HepG2 (cell line): ENCODE results near the gene STK25. TPM values are rescaled to one million over a fixed set of nuclear protein-coding genes. Genes with fewer than 3 reads are reported as not detected.

Experiments used
- BORCS8-MEF2B ChIP-seq: sonication (generic); formaldehyde crosslinking; IDR thresholded peaks from 2 replicates; pipeline ENCODE4 v1.8.0; 2022; ENCODE audit warnings: mild to moderate bottlenecking, missing genetic modification reagents
- DMTF1 ChIP-seq: sonication (generic); formaldehyde crosslinking; IDR thresholded peaks from 2 replicates; pipeline ENCODE4 v1.4.0; 2020; ENCODE audit warnings: mild to moderate bottlenecking, missing genetic modification reagents
- FOXA1 ChIP-seq, 2 experiments: fragments of 450-650 bp in 1 of 2; sonication (generic) in 1 of 2; formaldehyde crosslinking in 1 of 2; IDR thresholded peaks; 2 replicates each; pipeline versions ENCODE4 v1.4.0 to v1.6.1; 2016 to 2020; ENCODE audit warnings: missing genetic modification reagents in 1 of 2
- FOXK2 ChIP-seq: fragments of 450-650 bp; IDR thresholded peaks from 2 replicates; pipeline ENCODE4 v1.6.1; 2016
- GABPB1 ChIP-seq: IDR thresholded peaks from 2 replicates; pipeline ENCODE4 v1.6.1; 2016; ENCODE audit warnings: mild to moderate bottlenecking, missing genetic modification reagents, moderate library complexity, missing compliant biosample characterization
- HES4 ChIP-seq: sonication (generic); formaldehyde crosslinking; IDR thresholded peaks from 2 replicates; pipeline ENCODE4 v1.9.0; 2021; ENCODE audit warnings: mild to moderate bottlenecking, missing genetic modification reagents, borderline replicate concordance
- IRF9 ChIP-seq: sonication (generic); formaldehyde crosslinking; IDR thresholded peaks from 2 replicates; pipeline ENCODE4 v1.8.0; 2022; ENCODE audit warnings: missing genetic modification reagents, mild to moderate bottlenecking, borderline replicate concordance
- MXD1 ChIP-seq: sonication (generic); formaldehyde crosslinking; IDR thresholded peaks from 2 replicates; pipeline ENCODE4 v1.4.0; 2020; ENCODE audit warnings: mild to moderate bottlenecking, missing genetic modification reagents
- PAX8 ChIP-seq: sonication (generic); formaldehyde crosslinking; IDR thresholded peaks from 2 replicates; pipeline ENCODE4 v1.8.0; 2022; ENCODE audit warnings: mild to moderate bottlenecking, missing genetic modification reagents, borderline replicate concordance
- POLR2A ChIP-seq, 2 experiments: IDR thresholded peaks; 2 replicates each; pipeline ENCODE4 v1.6.1; 2011; ENCODE audit warnings: low read depth in 2 of 2, low read length in 2 of 2, mild to moderate bottlenecking in 1 of 2, moderate library complexity in 1 of 2; ENCODE audit not compliant: insufficient read depth in 1 of 2
- POLR2AphosphoS2 ChIP-seq: IDR thresholded peaks from 2 replicates; pipeline ENCODE4 v1.6.1; 2011; ENCODE audit warnings: low read depth, low read length, improper control_type of control experiment
- POLR2AphosphoS5 ChIP-seq: IDR thresholded peaks from 2 replicates; pipeline ENCODE4 v1.6.1; 2012; ENCODE audit warnings: low read depth, low read length
- PPARG ChIP-seq: conservative IDR thresholded peaks from 2 replicates; pipeline ENCODE4 v1.6.1; 2016; ENCODE audit warnings: missing biosample characterization, missing genetic modification reagents
- REXO4 ChIP-seq: sonication (generic); formaldehyde crosslinking; IDR thresholded peaks from 2 replicates; pipeline ENCODE4 v1.8.0; 2022; ENCODE audit warnings: missing genetic modification reagents, mild to moderate bottlenecking, borderline replicate concordance
- XBP1 ChIP-seq: sonication (generic); formaldehyde crosslinking; IDR thresholded peaks from 2 replicates; pipeline ENCODE4 v1.5.0; 2020; ENCODE audit warnings: missing genetic modification reagents
- ZBTB38 ChIP-seq: sonication (generic); formaldehyde crosslinking; IDR thresholded peaks from 2 replicates; pipeline ENCODE4 v1.5.1; 2020; ENCODE audit warnings: mild to moderate bottlenecking, missing genetic modification reagents
- ZBTB43 ChIP-seq: sonication (generic); formaldehyde crosslinking; conservative IDR thresholded peaks from 2 replicates; pipeline ENCODE4 v1.4.0; 2020; ENCODE audit warnings: missing genetic modification reagents
- ZNF121 ChIP-seq: sonication (generic); formaldehyde crosslinking; IDR thresholded peaks from 2 replicates; pipeline ENCODE4 v1.5.0; 2020; ENCODE audit warnings: mild to moderate bottlenecking, missing genetic modification reagents
- ZNF275 ChIP-seq: sonication (generic); formaldehyde crosslinking; IDR thresholded peaks from 2 replicates; pipeline ENCODE4 v1.8.0; 2022; ENCODE audit warnings: missing genetic modification reagents, mild to moderate bottlenecking, inconsistent platforms, borderline replicate concordance
- ZNF362 ChIP-seq: sonication (generic); formaldehyde crosslinking; IDR thresholded peaks from 2 replicates; pipeline ENCODE4 v1.4.0; 2020; ENCODE audit warnings: missing genetic modification reagents, mild to moderate bottlenecking, borderline replicate concordance
- ZNF547 ChIP-seq: sonication (generic); formaldehyde crosslinking; IDR thresholded peaks from 2 replicates; pipeline ENCODE4 v1.5.1; 2020; ENCODE audit warnings: mild to moderate bottlenecking, missing genetic modification reagents
- polyA plus RNA-seq, 8 experiments: library from polyadenylated mRNA; depleted of rRNA in 3 of 8; stranded (reverse) in 7 of 8; unstranded in 1 of 8; fragments of >200 nt; fragmentation: Illumina TruSeq in 4 of 8; extraction: Trizol in 4 of 8; gene quantifications; 2 replicates each; pipeline versions ENCODE4 v1.2.1 to v1.2.3, GENCODE V29; 2011 to 2016; ENCODE audit warnings: low read depth in 4 of 8, missing spikeins in 1 of 8, mixed read lengths in 1 of 8; ENCODE audit not compliant: insufficient read depth in 1 of 8
- total RNA-seq, 5 experiments: library from RNA; depleted of rRNA; stranded (reverse); fragments of >200 nt; fragmentation: Illumina TruSeq; extraction: Trizol; gene quantifications; 2 replicates each; pipeline ENCODE4 v1.2.3, GENCODE V29; 2016; ENCODE audit warnings: low read depth in 1 of 5

Gene STK25
- total and polyA plus RNA-seq, 2 of the 13 experiments (the other 11 are each of a cell fraction or from before 2014, with no cell fraction given): 177 to 481 TPM

- peak; percentile 92 for TF ChIP-seq ZBTB38 (CRISPR knock-in tag)
- no peak for TF ChIP-seq ZNF362 (CRISPR knock-in tag)
- TF ChIP-seq DMTF1 (CRISPR knock-in tag): no peak
- TF ChIP-seq POLR2AphosphoS2: no peak
- no peak for TF ChIP-seq ZNF275 (CRISPR knock-in tag)
- TF ChIP-seq FOXK2: no peak
- TF ChIP-seq REXO4 (CRISPR knock-in tag): no peak
- TF ChIP-seq ZBTB43 (CRISPR knock-in tag): no peak
- TF ChIP-seq PAX8 (CRISPR knock-in tag): no peak
- TF ChIP-seq PPARG (CRISPR knock-in tag): 0 out of 2 replicates have a peak, but pooled peaks have one; percentile 19
- TF ChIP-seq BORCS8-MEF2B (CRISPR knock-in tag): no peak
- no peak for TF ChIP-seq MXD1 (CRISPR knock-in tag)
- 0 out of 2 replicates have a peak, but pooled peaks have one; percentile 28 for TF ChIP-seq IRF9
- TF ChIP-seq FOXA1 (IDR thresholded peaks at IDR 0.05): no peak
- no peak for TF ChIP-seq FOXA1 (CRISPR knock-in tag; IDR thresholded peaks at IDR 0.05)
- no peak for TF ChIP-seq XBP1 (CRISPR knock-in tag)
- TF ChIP-seq POLR2A (IDR thresholded peaks at IDR 0.05; ENCODE audit: insufficient read depth in 1 of 2, low read depth in 2 of 2, low read length in 2 of 2): peak in 1 of 2 experiments; percentile 61; a peak in 2 of 4 replicates
- TF ChIP-seq HES4 (CRISPR knock-in tag): no peak
- TF ChIP-seq GABPB1 (CRISPR knock-in tag): peak; percentile 40; the same call in 1 of the 2 replicates
- TF ChIP-seq ZNF547: no peak
- TF ChIP-seq POLR2AphosphoS5: no peak
- no peak for TF ChIP-seq ZNF121 (CRISPR knock-in tag)
Measured at GRCh38 chr2:241479026-241479898, 29.1 kb downstream of the STK25 start (continued).
